ENCODE results near the gene RSPO3. TPM values are rescaled to one million over a fixed set of nuclear protein-coding genes. Genes with fewer than 3 reads are reported as not detected.

The RSPO3 gene
- total RNA-seq, 1 donor from 2014 or later, result not detected

GRCh38 chr6:127111526-127111925, 6.9 kb upstream of the RSPO3 start:
- intact Hi-C loops (cut with micrococcal nuclease), result no loop called here

GRCh38 chr6:127114214-127114760, 4.2 kb upstream of the RSPO3 start:
- intact Hi-C loops (cut with micrococcal nuclease), result no loop called here

- intact Hi-C loops (cut with micrococcal nuclease), result no loop called here
These were observed 3.3 kb upstream of the RSPO3 start for GRCh38 chr6:127115084-127115655.

- intact Hi-C loops (cut with micrococcal nuclease), result no loop called here
These were observed 2.7 kb upstream of the RSPO3 start for GRCh38 chr6:127115746-127116145.

GRCh38 chr6:127117979-127118297, 533 bp upstream of the RSPO3 start:
- intact Hi-C loops (cut with micrococcal nuclease), result no loop called here

- intact Hi-C loops (cut with micrococcal nuclease), result loop anchor here (5.0 kb wide), 2 partner anchors 757 to 1807 kb away; no protein-coding TSS in a partner anchor
These were observed 891 bp downstream of the RSPO3 start for GRCh38 chr6:127119102-127120022.

- intact Hi-C loops (cut with micrococcal nuclease), result loop anchor here (5.0 kb wide), 2 partner anchors 758 to 1808 kb away; no protein-coding TSS in a partner anchor
These were observed 1.7 kb downstream of the RSPO3 start for GRCh38 chr6:127120023-127120786.

GRCh38 chr6:127120787-127121636, 2.5 kb downstream of the RSPO3 start:
- intact Hi-C loops (cut with micrococcal nuclease), result loop anchor here (1.0 to 5.0 kb wide), 4 partner anchors 317 to 1809 kb away; no protein-coding TSS in a partner anchor

GRCh38 chr6:127121637-127121960, 3.1 kb downstream of the RSPO3 start:
- intact Hi-C loops (cut with micrococcal nuclease), result loop anchor here (1.0 to 5.0 kb wide), 4 partner anchors 317 to 1809 kb away; no protein-coding TSS in a partner anchor

GRCh38 chr6:127124172-127124571, 5.7 kb downstream of the RSPO3 start:
- intact Hi-C loops (cut with micrococcal nuclease), result loop anchor here (5.0 kb wide), 2 partner anchors 762 to 1812 kb away; no protein-coding TSS in a partner anchor

GRCh38 chr6:127124680-127125079, 6.2 kb downstream of the RSPO3 start:
- intact Hi-C loops (cut with micrococcal nuclease), result loop anchor here (5.0 kb wide), 2 partner anchors 762 to 1812 kb away; no protein-coding TSS in a partner anchor

- intact Hi-C loops (cut with micrococcal nuclease), result no loop called here
These were observed 9.6 kb downstream of the RSPO3 start for GRCh38 chr6:127128066-127128465.

- intact Hi-C loops (cut with micrococcal nuclease), result no loop called here
These were observed 10.8 kb downstream of the RSPO3 start for GRCh38 chr6:127129251-127129650.

GRCh38 chr6:127131275-127131674, 12.8 kb downstream of the RSPO3 start:
- intact Hi-C loops (cut with micrococcal nuclease), result no loop called here

GRCh38 chr6:127131772-127132376, 13.4 kb downstream of the RSPO3 start:
- intact Hi-C loops (cut with micrococcal nuclease), result no loop called here

- intact Hi-C loops (cut with micrococcal nuclease), result no loop called here
These were observed 15.7 kb downstream of the RSPO3 start for GRCh38 chr6:127134136-127134535.

GRCh38 chr6:127136786-127137185, 18.3 kb downstream of the RSPO3 start:
- intact Hi-C loops (cut with micrococcal nuclease), result no loop called here

- intact Hi-C loops (cut with micrococcal nuclease), result no loop called here
These were observed 28.5 kb downstream of the RSPO3 start for GRCh38 chr6:127146932-127147331.

- intact Hi-C loops (cut with micrococcal nuclease), result no loop called here
These were observed 29.1 kb downstream of the RSPO3 start for GRCh38 chr6:127147534-127147933.

GRCh38 chr6:127148511-127148910, 30.0 kb downstream of the RSPO3 start:
- intact Hi-C loops (cut with micrococcal nuclease), result no loop called here
